AG09309 (cell line): Measurements from ENCODE around the gene USP48.
A peak's percentile ranks its signal among the peaks of the same experiment; 100 is the strongest.
"Not testable (repeated sequence)": the region's sequence is repeated elsewhere in the genome, so short reads cannot be mapped to it uniquely, and the experiment has no call there.

ENCODE experiments used
- DNase-seq: peaks from one replicate; pipeline ENCODE4 v3.0.0-alpha.2; 2010; ENCODE audit warnings: low read depth
- H3K4me3 ChIP-seq: 2 replicates; pipeline ENCODE4 v1.5.1; 2011; ENCODE audit warnings: mild to moderate bottlenecking, low read depth, low read length, moderate library complexity; ENCODE audit not compliant: control insufficient read depth
- TF ChIP-seq, protein P1 (sequence below): IDR thresholded peaks from 2 replicates; pipeline ENCODE4 v1.5.1; 2011; ENCODE audit warnings: mild to moderate bottlenecking, low read depth, low read length, inconsistent platforms; ENCODE audit not compliant: insufficient read depth, control insufficient read depth; ENCODE audit errors: missing control alignments

The USP48 gene

DNA sequence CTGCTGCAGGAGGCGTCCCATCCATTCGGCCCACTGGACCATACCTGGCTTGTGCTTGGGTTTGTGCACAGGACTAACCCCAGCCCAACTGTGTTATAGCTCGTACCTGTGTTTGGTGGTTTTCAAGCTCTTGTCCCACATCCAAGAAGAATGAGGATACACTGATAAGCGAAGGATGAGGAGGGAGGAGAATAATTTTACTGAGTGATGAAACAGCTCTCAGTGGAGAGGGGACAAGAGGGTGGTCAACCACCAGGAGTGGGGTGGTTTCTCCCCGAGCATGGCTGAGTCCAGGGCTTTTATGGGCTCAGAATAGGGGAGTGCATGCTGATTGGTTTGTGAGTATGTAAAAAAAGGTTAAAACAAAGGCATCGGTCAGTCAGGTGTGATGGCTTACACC, 12.1 kb upstream of the USP48 start:
- TF ChIP-seq, protein P1, sequence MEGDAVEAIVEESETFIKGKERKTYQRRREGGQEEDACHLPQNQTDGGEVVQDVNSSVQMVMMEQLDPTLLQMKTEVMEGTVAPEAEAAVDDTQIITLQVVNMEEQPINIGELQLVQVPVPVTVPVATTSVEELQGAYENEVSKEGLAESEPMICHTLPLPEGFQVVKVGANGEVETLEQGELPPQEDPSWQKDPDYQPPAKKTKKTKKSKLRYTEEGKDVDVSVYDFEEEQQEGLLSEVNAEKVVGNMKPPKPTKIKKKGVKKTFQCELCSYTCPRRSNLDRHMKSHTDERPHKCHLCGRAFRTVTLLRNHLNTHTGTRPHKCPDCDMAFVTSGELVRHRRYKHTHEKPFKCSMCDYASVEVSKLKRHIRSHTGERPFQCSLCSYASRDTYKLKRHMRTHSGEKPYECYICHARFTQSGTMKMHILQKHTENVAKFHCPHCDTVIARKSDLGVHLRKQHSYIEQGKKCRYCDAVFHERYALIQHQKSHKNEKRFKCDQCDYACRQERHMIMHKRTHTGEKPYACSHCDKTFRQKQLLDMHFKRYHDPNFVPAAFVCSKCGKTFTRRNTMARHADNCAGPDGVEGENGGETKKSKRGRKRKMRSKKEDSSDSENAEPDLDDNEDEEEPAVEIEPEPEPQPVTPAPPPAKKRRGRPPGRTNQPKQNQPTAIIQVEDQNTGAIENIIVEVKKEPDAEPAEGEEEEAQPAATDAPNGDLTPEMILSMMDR, result no peak
- no peak overlapping the region for H3K4me3 ChIP-seq
- no peak for DNase-seq

DNA sequence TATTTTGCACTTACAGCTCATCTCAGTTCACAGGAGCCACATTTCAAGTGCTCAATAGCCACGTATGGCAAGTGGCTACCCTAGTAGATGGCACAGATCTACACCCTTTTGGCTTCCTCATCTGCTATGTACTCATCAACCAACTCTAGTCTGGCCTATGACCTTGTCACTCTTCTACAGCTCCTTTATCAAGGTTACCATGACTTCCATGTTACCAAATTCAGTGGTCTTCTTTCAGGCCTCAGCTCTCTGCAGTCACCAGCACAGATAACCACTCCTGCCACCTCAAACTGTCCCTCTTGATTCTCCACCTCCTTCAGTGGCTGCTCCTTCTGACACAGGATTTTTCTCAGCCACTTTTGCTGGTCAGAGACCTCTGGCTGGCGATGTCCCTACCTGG, 11.7 kb upstream of the USP48 start:
- DNase-seq, result no peak
- no peak overlapping the region for H3K4me3 ChIP-seq
- TF ChIP-seq, protein P1, result no peak

DNA sequence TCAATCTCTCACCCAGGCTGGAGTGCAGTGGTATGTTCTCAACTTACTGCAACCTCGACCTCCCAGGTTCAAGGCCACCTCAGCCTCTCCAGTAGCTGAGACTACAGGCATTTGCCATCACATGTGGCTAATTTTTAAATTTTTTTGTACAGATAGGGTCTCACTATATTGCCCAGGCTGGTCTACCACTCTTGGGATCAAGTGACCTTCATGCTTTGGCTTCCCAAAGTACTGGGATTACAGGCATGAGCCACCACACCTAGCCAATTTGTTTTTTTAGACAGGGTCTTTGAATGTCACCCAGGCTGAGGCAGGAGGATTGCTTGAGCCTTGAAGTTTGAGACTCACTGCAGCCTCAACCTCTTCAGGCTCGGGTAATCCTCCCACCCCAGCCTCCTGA, 10.2 kb upstream of the USP48 start:
- no peak for DNase-seq
- H3K4me3 ChIP-seq, result no peak overlapping the region
- TF ChIP-seq, protein P1, result no peak

DNA sequence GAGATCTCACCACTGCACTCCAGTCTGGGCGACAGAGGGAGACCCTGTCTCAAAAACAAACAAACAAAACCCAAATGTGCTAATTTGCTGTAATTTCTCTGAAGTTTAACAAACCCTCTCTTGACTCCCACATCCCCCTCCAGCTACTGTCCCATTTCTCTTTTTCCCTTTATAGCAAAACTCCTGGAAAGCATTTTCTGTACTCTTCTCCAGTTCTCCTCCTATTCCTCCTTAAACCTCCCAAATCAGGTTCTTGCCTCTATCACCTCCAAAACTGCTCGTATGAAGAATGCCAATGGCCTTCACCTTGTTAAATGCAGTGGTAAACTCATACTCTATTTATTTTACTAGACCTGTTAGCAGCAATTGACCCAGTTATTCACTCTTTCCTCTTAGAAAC, 3.7 kb upstream of the USP48 start:
- no peak overlapping the region for H3K4me3 ChIP-seq
- no peak for DNase-seq
- TF ChIP-seq, protein P1, result no peak

DNA sequence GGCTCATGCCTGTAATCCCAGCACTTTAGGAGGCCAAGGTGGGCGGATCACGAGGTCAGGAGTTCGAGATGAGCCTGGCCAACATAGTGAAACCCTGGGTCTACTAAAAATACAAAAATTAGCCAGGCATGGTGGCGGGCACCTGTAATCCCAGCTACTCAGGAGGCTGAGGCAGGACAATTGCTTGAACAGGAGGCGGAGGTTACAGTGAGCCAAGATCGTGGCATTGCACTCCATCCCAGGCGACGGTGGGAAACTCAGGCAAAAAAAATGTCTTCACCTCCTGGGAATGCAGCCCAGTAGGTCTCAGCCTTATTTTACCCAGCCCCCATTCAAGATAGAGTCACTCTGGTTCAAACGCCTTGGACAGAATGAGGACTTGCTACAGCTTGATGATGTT, 2.8 kb upstream of the USP48 start:
- H3K4me3 ChIP-seq, DNase-seq: not testable (repeated sequence)

DNA sequence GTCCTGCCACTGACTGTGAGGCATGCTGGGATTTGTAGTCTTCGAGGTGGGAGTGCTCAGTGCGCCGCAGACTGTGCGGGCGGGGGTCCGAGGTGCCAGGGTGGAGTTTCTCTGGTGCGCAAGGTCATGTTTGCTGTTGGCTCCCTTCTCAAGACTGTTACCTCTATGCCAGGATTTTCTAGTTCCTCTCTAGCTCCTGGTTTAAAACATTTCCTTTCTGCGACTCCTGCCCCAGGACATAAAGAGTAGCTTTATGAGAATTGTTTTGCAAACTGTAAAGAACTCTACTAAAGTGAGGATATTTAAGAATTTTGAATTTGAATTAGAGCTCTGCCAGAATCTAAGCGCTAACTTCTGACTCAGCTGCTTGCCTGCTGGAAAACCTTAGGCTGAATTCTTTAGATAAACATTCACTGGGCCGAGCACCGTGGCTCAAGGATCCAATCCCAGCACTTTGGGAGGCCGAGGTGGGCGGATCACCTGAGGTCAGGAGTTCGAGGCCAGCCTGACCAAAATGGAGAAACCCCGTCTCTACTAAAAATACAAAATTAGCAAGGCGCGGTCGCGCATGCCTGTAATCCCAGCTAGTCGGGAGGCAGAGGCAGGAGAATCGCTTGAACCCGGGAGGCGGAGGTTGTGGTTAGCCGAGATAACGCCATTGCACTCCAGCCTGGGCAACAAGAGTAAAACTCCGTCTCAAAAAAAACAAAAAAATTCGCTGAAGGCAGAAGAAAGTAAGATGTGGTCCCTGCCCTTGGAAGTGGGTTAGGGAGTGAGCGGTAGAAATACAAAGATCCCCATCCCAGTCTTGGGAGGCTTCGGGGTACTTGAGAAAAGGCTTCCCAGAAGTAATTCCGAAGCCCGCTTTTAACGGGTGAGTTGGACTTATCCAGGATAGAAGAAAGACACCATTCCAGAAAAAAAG, 992 bp upstream of the USP48 start:
- H3K4me3 ChIP-seq, result peak overlapping the region; percentile 98
- TF ChIP-seq, protein P1, result no peak
- DNase-seq, result peak; percentile 52

DNA sequence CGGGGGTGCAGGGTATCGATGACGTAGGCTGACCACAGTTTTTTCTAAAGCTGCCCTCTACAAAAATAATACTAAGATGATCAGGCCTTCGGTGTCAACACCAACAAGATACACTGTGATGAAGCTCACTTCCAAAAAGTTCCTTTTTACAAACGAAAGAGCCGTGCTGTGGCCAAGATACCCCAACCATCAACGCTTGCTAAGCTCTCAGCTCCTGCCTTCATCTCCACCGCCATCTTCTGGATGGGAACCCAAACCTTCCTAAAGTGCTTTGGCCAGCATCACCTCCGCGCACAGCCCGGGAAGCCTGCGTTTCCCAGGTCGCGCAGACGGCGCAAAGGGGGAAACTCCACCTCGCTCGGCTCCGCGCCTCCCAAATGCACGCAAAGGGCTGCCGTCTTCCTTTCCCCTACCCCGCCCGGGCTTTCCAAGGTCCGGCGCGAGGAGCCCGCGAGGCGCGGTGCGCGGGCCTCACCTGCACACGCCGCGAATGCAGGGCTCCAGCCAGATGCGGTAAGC, 541 bp downstream of the USP48 start:
- peak overlapping the region; percentile 98 for H3K4me3 ChIP-seq
- DNase-seq, result no peak
- TF ChIP-seq, protein P1, result peak; percentile 42
